ENCODE results near the gene TTC28. TPM values are rescaled to one million over a fixed set of nuclear protein-coding genes. Genes with fewer than 3 reads are reported as not detected.
A peak's percentile ranks its signal among the peaks of the same experiment; 100 is the strongest.
"Not testable (repeated sequence)": the region's sequence is repeated elsewhere in the genome, so short reads cannot be mapped to it uniquely, and the experiment has no call there.

Gene TTC28
- 19.7 TPM for total RNA-seq

DNA sequence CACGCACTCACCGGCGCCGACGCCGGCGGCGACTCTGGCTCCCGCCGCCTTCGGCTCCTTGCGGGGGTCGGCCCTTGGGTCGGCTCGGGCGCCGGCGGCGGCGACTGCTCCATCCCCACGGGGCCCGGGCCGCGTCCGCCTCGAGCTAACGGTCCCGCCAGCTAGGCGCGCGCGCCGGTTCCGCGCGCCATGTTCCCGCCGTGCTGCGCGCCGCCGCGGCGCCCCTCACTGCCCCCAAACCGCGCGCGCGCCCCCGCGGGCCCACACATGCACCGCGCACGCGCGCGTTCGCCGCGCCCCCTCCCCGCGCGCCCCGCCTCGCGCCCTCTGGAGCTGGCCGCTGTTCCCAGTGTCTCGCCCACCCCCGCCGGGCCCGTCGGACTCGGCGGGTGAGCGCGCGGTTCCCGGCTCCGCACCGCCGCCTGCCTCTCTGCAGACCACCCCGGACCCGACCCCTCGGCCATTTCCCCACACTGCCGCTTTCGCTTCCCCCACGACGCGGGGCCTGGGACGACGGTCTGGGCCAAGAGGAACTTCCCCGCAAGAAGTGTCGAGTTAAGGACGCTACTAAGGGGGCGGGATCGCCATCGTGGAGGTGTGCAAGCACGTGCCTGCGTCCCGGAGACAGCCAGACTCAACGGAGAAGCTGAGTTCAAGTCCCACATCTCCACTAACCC lies at the start of gene TTC28:
TSS of gene TTC28 (minus strand) at position 230 of the 677 bp plus-strand sequence. CDS start at position 113, 117 bp downstream.
- DNase-seq (ENCODE audit: low read depth in 2 of 3, low spot score in 2 of 3), result peak in 2 of 3 donors; percentile 84 to 85

DNA sequence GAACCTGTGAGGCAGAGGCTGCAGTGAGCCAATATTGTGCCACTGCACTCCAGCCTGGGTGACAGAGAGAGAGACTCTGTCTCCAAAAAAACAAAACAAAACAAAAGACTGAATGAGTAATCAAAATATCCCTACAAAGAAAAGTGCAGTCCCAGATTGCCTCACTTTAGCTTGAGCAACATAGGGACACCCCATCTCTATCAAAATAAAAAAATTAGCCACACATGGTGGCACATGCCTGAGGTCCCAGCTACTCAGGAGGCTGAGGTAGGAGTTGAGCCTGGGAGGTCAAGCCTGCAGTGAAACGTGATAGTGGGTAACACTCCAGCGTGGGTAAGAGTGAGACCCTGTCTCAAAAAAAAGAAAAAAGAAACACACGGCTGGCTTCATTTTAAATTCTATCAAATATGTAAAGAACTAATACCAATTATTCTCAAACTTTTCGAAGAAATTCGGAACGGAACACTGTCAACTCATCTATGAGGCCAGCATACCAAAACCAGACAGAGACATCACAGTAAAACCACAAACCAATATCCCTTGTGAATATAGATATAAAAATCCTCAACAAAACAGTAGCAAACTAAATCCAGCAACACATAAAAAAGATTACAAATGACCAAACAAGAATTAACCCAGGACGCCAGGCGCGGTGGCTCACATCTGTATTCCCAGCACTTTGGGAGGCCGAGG lies 49.1 kb upstream of the TTC28 start:
- DNase-seq (ENCODE audit: low read depth in 2 of 3, low spot score in 2 of 3), result no peak

DNA sequence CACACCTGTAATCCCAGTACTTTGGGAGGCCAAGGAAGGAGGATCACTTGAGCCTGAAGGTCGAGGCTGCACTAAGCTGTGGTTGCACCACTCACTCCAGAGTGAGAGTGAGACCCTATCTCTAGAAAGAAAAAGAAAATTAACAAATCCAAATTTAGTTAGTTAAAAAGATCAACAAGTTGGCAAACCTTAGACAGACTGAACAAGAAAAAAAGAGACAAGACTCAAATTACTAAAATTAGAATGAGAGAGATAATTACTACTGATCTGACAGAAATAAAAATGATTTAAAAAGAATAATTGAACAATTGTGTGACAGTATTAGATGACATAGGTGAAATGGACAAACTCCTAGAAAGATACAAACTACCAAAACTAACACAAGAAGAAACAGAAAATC lies 48.4 kb upstream of the TTC28 start:
- no peak for DNase-seq (ENCODE audit: low read depth in 2 of 3, low spot score in 2 of 3)

DNA sequence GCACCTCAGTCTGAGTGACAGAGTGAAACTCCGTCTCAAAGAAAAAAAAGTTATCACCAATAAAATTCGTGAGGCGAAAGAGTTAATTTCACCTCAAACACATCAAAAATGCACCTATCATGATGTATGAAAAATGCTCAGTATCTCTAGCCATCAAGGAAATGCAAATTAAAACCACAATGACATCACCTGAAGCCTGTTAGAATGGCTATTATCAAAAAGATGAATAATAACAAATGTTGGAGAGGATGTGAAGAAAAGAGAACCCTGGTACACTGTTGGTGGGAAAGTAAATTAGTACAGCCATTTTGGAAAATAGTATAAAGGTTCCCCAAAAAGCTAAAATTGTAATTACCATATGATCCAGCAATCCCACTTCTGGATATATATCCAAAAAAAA lies 38.4 kb upstream of the TTC28 start:
- DNase-seq (ENCODE audit: low read depth in 2 of 3, low spot score in 2 of 3), result no peak

DNA sequence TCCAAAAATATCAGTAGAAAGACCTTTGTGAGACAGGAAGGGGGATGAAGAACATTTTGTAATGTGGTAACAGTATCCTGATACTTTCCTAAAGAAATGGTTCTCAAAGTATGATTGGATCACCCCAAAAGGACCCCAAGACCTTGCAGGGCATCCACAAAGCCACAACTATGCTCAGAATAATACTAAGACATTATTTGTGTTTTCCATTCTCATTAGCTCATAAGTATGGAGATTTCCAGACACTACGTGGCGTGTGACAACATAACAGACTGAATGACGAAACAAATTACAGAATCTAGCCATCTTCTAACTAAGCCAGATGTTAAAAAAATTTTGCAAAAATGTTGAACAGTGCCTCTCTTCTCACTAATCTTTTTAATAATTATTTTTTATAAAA lies 37.0 kb upstream of the TTC28 start:
- no peak for DNase-seq (ENCODE audit: low read depth in 2 of 3, low spot score in 2 of 3)

DNA sequence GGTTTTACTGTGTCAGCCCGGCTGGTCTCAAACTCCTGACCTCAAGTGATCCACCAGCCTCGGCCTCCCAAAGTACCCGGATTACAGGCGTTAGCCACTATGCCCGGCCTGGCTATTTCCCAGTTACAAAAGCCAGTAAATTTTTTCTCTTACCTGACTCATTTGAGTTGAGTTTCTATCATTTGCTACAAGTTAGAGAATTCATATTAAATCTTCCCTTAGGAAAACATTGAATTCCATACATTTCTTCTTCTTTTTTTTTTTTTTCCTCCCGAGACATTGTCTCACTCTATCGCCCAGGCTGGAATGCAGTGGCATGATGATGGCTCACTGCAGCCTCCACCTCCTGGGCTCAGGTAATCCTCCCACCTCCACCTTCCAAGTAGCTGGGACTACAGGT lies 36.0 kb upstream of the TTC28 start:
- DNase-seq (ENCODE audit: low read depth in 2 of 3, low spot score in 2 of 3), result no peak

DNA sequence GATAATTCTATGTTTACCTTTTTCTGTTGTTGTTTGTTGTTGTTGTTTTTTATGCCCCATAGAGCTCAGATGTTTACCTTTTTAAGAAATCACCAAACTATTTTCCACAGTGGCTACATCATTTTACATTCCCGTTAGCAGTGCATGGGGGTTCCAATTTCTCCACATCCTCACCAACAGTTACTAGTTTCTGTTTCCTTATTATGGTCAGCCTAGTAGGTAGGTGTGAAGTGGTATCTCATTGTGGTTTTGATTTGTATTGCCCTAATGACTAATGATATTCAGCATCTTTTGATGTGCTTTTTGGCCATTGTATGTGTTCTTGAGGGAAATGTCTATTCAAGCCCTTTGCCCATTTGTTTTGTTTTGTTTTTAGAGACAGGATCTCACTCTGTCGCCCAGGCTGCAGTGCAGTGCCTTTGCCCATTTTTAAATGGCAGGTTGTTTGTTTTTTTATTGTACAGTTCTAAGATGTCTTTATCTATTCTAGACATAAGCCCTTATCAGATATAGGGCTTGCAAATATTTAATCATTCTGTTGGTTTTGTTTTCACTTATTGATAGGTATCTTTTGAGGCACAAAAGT lies 34.5 kb upstream of the TTC28 start:
- no peak for DNase-seq (ENCODE audit: low read depth in 2 of 3, low spot score in 2 of 3)

DNA sequence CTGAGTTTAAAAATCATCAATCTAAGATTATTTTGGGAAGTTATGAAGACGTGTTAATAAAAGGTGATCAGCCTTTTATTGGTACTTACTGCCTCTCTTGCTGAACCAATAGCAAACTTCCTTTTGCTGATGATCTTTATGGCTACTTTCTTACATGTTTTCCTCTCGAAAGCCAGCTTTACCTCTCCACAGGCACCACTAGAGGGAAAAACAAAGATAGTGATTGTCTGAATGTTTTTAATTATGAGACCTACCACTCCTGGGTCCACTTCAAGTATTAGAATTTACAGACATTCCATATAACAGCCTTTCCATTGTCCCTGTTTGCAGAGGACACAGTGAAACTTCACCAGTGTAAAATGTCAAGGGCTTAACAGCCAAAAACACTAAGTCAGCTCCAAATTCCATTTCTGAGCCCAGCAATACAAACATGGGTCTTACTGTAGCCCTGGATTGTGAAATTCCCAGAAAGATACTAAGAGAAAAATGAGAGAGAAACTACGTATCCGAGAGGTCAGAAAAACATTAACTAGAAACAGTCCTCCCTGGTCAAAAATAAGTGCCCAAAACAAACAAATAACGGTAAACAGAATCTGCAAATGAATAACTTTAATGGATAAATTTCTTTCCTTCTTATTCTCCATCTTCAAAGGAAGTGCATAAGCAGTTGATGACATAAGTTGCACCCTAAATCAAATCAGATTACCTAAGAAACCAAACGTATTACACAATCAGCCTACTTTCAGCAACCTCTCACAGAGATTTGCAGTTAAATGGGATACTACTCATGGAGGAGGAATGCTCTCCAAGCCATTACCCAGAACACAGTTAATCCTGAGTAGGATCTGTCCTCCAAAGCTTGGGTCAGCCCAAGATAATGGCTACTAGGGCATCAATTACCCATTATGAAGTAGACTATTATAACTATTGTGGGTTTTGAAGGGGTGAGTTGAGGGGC lies 32.5 kb upstream of the TTC28 start:
- DNase-seq (ENCODE audit: low read depth in 2 of 3, low spot score in 2 of 3), result no peak

DNA sequence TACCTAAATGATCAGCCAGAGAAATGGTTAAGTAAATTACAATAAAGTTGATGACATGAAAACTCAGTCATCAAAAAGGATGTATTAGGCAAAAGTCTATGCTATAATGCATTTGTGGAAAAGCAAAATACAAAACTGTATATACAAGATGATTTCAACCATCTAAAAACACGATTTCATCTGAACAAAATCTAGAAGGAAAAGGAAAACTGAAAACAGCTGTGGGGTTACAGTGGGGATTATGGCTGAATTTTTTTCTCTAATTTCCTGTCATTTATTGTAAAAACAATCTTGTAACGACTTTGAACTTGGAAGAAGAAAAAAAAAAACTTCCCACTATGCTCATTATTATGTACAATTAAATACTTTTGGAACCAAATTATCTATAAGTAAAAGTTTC lies 31.7 kb upstream of the TTC28 start:
- no peak for DNase-seq (ENCODE audit: low read depth in 2 of 3, low spot score in 2 of 3)

DNA sequence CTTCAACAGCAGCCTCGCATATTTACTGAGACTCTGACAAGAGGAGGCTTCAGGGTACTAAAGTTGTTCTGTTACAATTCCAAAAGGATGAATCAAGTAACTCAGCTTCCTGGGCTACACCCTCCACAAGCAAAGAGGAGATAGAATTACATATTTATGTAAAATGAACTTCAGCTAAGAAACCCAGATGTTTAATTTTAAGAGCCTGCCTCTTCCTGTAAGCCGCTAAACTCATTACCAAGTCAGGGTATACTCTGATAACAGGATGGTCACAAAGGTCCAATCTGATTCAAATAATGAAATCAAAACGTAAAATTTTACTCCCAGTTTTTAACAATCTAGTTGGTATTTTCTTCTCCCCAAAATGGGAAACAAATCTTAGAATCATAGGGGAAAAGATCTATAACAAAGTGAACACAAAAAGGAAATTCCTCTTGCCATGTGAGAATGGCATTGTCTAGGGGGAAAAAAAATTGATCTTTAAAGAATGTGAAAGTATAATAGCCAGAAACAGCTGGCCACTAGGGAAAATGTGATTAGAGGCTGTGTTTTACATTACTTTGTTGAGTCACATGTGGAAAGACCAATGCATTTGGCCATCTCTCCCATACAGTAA lies 31.0 kb upstream of the TTC28 start:
- no peak for DNase-seq (ENCODE audit: low read depth in 2 of 3, low spot score in 2 of 3)

DNA sequence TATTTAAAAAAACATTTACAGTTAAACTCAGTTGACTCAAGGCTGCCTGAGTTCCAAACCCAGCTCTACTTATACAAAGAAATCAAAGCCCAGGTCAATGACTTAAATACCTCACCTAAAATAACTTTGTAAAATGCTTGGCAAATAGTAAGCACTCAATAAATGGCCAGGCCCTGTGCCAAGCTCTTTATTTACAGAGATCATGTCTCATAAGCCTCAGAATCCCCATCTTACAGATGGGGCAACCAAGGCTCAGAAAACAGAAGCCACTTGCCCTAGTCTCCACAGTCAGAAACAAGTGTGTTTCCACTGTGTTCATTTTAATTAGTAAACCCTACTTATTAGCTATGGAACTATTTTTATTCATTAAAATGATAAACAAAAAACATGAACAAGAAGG lies 30.5 kb upstream of the TTC28 start:
- DNase-seq (ENCODE audit: low read depth in 2 of 3, low spot score in 2 of 3), result no peak

DNA sequence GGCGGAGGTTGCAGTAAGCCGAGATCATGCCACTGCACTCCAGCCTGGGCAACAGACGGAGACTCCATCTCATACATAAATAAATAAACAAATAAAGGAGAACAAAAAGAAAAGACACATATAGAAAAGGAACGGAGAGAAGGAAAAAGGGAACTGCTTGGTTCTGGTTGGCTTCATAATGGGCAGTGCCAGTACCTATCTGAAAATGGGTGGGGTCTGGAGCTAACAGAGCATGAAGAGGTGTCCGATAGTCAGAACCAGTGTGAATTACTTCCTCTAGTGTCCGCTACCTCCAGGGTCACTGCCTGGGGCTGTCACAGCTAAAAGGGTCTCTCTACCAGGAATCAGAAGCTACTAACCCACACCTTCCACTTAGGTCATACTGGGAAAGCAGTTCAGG lies 27.2 kb upstream of the TTC28 start:
- no peak for DNase-seq (ENCODE audit: low read depth in 2 of 3, low spot score in 2 of 3)

DNA sequence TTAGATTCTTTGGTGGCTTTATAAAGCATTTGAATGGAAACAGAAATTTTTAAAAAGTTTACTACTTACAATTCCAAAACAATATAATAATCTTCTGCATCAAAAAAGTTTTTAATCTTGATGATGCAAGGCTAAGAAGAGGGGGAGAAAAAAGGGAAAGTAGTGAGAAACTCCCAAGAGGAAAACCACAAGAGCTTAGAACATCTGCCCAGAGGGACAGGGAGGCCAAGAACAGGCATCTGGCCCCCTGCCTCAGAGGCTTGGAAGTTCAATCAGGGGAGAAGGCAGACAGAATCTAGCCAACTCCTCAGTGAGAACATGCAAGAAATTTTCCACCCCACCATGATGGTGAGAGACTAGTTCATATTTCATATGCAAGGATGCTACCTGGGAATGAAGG lies 23.8 kb upstream of the TTC28 start:
- DNase-seq (ENCODE audit: low read depth in 2 of 3, low spot score in 2 of 3), result no peak

DNA sequence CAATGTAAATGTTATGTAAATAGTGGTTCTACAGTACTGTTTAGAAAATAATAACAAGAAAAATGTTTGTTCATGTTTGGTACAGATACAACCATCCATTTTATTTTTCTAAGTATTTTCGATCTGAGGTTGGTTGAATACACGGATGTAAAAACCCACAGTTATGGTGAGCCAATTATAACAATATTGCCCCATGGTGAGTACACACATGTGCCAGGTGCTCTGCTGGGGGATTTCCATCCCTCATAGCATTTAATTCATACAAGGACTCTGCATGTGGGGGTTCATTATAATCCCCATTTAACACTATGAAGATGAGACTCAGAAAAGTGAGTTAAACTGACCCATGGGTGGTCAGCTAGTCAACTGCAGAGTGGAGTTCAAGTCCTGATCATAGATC lies 23.3 kb upstream of the TTC28 start:
- DNase-seq (ENCODE audit: low read depth in 2 of 3, low spot score in 2 of 3), result no peak

DNA sequence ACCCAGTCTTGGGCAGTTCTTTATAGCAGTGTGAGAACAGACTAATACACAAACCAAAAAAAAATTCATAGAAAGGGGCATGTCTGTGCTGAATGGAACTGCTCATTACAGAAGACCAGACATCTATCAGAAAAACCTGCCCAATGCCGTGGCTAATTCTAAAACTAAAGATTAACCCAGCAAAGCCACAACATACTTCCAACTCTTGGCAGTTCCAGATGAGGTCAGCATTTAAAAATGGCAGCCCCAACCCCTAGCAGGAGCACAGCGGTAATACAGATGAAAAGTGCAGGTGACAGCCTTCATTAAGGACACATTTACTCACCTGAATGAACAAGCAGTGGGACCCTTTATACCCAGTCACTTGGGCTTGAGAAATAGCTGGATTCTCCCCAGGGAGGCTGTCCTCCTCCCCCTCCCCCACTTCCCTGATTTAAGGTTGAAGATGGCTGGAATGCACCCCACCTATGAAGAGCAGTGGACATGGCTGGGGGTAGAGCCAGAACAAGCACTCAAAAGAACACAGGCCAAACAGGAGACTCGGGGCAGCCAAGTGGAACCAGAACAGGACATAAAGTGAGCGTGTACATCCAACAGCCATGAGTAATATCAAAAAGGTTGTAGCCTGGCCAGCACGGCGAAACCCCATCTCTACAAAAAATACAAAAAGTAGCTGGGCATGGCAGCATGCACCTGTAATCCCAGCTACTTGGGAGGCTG lies 13.6 kb upstream of the TTC28 start:
- not testable (repeated sequence) for DNase-seq (ENCODE audit: low read depth in 2 of 3, low spot score in 2 of 3)

DNA sequence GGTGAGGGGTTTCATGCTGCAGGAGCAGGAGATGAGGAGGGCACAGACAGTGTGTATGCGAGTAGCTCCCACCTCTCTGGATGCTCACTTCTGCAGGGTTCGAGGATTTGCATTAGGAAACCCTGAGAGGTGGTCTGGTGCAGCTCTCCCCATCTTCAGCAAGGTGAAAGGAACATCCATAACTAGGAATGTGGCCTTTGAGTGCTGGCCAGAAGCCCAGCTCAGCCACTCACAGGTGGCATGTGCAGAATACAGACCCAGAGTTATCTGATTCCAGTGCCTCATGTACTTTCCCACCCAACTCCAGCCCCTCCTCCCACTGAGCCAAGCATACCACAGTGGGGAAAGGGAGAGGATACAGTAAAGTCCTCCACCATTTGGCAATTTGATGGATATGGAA lies 10.2 kb upstream of the TTC28 start:
- DNase-seq (ENCODE audit: low read depth in 2 of 3, low spot score in 2 of 3), result not testable (repeated sequence)

DNA sequence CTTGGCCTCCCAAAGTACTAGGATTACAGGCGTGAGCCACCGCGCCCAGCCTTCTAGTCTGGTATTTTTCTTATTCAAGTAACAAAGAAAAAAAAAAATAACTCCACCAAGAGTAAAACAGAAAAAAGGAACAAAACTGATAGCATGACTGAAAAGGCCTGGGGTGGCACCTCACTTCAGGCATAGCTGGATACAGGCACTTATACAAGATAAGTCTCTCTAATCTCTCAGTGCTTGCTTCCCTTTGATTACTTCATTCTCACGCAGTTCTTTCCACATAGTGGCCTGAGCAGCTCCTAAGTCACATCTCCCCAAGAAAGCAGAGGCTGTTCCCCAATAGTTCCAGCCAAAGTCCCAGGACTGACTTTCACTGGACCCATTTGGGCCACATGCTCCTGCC lies 3.3 kb upstream of the TTC28 start:
- peak in 1 of 3 donors; percentile 7 for DNase-seq (ENCODE audit: low read depth in 2 of 3, low spot score in 2 of 3)

DNA sequence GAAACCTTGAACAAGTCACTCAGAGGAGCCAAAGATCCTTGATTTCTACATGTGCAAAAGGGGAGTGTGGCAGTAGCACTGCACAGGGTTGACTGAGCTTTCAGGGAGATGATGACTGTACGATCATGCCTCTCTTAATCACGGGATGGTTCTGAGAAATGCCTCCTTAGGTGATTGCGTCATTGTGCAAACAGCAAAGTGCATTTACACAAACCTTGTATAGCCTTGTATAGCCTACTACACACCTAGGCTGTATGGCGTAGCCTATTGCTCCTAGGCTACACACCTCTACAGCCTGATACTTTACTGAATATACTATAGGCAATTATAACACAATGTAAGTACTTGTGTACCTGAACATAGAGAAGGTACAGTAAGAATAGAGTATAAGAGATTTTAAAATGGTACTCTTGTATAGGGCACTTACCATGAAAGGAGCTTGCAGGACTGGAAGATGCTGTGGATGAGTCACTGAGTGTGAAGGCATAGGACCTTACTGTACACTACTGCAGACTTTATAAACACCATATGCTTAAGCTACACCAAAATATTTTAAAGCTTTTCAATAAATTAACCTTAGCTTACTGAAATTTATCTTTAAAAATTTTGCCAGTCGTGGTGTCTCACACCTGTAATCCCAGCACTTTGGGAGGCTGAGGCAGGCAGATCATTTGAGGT lies 1.3 kb upstream of the TTC28 start:
- DNase-seq (ENCODE audit: low read depth in 2 of 3, low spot score in 2 of 3), result not testable (repeated sequence)

Data from hematopoietic multipotent progenitor cell (in vitro differentiated cells).